Activated CD8-positive, alpha-beta memory T cell treated with anti-CD3 and anti-CD28 coated beads, Interleukin-2, amount 50 U/mL, for 24 hours (primary cell): ENCODE measurements around the gene RPRD2.

ENCODE experiments used
- DNase-seq: peaks from one replicate; pipeline ENCODE4 v3.0.0-alpha.2; 2020; ENCODE audit errors: extremely low read depth

The RPRD2 gene

DNA sequence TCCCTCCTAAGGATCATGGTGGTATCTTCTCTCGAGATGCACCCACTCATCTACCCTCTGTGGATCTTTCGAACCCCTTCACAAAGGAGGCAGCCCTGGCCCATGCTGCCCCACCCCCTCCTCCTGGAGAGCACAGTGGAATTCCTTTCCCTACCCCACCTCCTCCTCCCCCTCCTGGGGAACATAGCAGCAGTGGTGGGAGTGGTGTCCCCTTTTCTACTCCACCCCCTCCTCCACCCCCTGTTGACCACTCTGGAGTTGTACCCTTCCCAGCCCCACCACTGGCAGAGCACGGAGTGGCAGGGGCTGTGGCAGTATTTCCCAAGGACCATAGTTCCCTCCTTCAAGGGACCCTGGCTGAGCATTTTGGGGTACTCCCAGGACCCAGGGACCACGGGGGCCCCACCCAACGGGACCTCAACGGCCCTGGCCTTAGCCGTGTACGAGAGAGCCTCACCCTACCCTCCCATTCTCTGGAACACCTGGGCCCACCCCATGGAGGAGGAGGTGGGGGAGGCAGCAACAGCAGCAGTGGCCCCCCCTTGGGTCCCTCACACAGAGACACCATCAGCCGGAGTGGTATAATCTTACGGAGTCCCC is 108.8 kb downstream of the RPRD2 start:
- no peak for DNase-seq

DNA sequence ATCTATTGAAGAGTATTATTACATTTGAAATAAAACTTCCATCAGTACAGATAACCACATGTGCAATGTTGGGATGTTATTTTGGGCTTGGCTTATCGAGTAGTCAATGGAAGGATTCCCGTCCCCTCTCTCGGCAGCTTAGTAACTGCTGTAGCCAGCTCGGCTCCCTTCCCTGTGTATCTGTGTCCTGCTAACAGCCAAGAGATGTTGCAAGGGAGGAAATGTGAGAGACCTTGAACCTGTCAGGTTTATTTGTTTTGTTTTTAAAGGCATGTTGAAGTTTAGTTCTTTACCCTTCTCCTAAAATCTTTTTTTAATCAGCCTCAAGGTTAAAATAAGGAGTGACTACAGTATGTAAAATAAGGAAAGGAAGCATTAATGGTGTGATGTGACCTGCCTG is 109.7 kb downstream of the RPRD2 start:
- no peak for DNase-seq

DNA sequence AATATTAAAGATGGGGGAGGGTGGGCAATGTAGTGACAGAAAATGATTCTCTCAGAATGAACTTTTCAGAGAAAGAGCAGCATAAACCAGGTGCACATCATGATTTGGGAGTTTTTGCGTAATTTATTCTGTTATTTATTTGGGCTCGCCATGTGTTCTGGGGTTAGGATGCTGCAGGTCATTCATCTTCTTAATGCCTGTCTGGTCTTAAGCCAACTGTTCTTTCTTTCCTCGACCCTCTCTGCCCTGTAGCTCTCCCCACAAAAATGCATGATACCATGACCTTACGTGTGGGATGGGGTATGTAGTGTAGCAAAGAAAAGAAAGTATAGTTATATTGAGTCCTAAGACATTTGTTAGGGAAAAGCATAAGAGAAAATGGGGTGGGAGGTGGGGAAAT is 110.9 kb downstream of the RPRD2 start:
- no peak for DNase-seq

DNA sequence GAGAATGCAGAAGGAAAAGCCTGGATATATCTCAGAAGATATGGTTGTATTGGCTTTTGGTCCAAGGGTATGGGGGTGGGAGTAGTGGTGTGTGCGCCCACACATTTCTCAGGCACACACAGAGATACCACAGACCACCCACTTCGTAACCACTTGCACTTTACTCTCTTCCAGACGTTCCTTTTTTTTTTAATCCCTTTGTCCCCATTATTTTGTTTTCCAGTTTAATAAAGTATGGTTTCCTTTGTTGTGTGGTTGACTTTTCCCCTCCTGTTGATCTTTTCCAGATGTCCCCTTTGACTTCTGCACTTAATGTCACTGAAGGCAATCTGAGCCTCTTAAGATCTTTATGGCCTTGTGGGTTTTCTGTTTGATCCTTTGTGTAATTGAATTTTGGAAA is 112.8 kb downstream of the RPRD2 start:
- DNase-seq, result no peak

DNA sequence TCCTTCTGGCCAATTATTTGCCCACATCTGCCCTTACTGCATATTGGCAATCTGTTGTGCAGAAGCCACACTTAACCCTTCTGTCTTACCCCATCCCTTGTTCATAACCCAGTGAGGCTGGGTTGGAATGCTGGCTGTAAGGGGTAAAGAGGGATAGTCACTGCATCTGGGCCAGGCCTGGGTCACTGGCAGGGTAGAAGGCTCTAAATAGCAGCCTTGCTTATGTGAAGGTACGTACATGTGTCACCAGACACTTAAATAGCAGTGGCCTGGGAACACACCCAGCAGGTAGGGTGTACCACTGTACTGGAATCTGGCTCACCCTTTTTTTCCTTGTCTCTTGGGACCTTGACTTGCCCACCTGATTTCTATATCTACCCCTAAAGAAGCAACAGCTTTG is 113.4 kb downstream of the RPRD2 start:
- DNase-seq, result no peak

DNA sequence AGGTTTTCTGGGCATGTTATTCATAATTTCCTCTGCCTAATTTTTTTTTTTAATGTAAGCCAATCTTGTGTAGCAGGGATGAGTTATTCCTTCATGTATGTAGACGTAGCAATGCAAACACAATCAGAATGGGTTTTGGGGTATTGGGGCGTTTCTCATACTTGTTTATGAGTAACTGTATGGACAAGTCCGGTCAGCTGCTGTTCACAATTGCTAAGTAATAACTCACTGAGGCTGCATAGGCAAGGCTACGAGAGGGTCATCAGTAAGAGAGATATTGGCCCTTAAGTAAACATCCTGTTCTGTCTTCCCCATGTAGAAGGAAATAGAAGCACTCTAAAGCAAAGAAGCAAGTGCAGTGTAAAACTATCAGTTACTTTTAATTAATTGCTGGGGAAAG is 113.8 kb downstream of the RPRD2 start:
- DNase-seq, result no peak

DNA sequence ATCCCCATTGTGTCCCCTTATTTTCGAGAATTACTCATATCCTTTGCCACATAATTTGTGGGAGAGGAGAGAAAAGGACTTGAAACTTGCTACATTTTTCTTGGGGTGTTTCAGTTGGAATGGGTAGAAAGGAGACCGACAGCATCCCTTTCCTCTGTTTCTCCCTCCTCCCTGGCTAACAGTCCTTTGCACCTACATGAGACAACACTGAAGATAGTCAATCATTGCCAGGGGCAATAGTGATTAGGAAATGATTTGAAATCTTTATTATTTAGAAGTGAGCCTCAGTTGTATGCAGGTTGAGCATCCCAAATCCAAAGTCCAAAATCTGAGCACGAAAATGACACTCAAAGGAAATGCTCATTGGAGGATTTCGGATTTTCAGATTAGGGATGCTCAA is 115.4 kb downstream of the RPRD2 start:
- no peak for DNase-seq

DNA sequence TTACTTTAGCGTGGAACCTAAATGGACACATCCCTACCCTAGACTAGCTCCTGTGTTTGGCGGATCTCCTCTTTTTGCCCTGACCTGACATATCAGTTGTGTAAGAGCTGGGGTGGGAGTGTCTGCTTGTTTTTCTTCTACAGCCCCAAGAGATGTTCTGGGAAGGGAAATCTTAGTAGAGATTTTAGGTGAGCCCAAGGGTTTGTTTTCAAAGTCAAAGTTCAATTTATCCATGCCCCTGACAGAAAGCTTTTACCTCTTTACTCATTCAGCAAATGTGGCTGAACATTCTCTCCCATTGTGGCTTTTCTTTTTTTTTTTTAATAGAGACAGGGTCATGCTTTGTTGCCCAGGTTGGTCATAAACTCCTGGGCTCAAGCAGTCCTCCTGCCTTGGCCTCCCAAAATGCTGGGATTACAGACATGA is 116.0 kb downstream of the RPRD2 start:
- no peak for DNase-seq

DNA sequence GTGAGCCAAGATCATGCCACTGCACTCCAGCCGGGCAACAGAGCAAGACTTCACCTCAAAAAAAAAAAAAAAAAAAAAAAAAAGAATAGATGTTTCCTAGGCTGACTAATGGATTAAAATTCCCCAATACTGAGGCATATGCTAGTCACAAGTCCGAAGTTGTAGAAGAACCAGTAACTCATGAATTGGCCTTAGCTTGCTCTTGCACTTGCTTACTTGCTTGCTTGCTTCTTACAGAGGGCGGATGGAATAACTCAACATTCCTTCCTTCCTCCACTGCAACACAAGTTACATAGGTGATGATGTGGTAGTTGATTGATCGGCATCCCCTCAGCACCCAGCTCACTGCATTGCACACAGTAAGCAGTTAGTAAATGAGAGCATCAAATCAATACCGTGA is 120.5 kb downstream of the RPRD2 start:
- no peak for DNase-seq

DNA sequence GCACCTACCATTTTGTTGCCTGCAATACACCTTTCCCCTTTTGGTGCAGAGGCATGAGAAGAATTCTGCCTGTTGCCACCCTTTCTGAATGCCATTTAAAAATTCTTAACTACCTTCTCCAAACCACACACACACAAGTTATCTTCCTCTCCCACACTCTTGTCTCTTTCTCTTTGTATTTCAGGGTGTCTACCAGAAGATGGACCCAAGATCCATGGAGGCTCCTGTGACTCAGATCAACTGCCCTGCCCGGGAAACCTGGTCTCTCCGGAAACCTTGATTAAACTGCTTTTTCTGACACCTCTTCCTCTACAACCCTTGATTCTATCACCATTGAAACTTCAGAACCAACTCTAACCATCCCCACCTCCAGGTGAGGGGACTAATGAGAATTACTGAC is 120.9 kb downstream of the RPRD2 start:
- DNase-seq, result no peak

DNA sequence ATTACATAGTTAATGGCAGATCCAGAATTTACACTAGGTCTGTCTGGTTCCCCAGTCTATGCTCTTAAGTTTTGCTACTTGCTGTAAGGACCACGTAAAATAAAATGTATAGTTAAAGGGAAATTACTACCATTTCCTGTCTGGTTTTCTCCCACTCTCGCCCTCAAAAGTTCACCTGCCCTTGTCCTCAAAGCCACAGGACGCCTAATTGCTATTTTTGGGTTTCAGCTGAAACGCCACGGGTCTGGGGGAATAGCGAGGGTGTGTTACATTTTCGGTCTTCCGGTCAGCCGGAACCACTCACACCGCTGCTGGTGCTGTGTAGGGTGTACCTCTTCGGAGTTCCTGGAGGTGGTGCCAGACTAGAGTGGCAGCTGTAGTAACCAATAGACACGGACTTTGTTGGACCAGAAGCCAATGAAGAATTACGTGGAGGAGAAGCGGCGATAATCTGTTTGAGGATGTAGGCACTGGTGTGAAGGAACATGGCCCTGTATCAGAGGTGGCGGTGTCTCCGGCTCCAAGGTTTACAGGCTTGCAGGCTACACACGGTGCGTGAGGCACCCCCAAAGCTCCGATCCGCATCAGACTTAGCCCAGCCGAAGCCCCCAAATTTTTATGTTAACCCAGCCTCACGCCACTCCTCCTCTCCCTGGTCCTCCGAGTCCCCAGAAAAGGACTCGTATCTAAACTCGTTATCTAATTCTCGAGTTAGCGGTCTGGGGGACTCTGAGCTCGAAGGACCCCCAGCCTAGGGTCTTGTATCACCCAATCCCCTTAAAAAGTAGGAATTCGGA is 123.2 kb downstream of the RPRD2 start, which contains the start of gene TARS2:
TARS2 (plus strand) TSS at position 454 of the 797 bp plus-strand sequence; CDS start at position 486, 32 bp downstream.
- peak; percentile 92 for DNase-seq

DNA sequence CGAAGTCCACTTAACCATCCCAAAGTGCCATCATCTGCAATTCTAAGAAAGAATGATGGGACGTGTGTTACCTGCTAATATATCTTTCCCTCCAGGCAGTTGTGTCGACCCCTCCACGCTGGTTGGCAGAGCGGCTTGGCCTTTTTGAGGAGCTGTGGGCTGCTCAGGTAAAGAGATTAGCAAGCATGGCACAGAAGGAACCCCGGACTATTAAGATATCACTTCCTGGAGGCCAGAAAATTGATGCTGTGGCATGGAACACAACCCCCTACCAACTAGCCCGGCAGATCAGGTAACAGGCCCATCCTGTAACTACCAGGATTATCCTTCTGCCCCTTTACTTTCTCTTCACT is 123.8 kb downstream of the RPRD2 start:
- no peak for DNase-seq

DNA sequence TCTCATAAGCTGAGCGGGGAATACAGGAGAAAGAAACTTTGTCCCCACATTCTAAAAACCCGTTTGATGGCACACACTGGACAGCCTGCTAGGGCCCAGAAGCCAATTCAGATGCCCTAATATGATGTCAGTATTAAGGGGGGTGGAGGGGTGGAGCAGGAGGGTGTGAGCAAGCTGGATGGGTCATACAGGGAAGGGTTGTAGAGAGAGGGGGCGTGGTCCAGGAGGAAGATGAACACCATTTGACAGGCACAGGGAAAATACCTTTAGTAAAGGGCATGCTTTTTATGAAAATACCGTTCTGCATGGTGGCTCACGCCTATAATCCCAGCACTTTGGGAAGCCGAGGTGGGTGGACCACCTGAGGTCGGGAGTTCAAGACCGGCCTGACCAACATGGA is 129.2 kb downstream of the RPRD2 start:
- no peak for DNase-seq

DNA sequence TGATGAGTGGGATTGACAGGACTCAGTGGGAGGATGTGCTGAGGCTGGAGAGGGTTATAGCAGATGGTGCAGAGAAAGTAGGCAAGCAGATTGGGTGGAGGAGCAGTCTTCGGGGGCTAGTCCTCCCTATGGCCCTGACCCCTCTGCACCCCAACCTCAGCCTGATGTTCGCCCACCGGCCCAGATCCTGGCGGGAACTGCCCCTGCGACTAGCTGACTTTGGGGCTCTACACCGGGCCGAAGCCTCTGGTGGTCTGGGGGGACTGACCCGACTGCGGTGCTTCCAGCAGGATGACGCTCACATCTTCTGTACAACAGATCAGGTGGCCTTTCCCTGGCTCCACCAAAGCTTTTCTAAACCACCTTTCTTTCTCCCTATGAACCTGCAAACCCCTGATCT is 134.4 kb downstream of the RPRD2 start:
- DNase-seq, result no peak

DNA sequence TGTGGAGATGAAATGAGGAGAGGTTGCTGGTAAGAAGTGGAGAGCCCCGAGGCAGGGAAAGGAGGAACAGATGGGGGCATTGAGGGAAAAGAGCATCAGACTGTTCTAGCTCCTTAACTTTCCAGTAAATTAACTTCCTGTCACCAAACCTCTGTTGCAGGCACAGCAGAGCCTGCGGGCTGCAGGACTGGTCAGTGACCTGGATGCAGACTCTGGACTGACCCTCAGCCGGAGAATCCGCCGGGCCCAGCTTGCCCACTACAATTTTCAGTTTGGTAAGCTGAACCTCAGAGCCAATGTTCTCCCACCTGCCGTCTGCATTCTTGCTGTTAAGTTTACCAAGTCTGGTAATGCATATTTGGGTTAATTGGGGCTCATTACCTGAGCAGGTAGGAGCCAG is 141.5 kb downstream of the RPRD2 start:
- DNase-seq, result no peak

DNA sequence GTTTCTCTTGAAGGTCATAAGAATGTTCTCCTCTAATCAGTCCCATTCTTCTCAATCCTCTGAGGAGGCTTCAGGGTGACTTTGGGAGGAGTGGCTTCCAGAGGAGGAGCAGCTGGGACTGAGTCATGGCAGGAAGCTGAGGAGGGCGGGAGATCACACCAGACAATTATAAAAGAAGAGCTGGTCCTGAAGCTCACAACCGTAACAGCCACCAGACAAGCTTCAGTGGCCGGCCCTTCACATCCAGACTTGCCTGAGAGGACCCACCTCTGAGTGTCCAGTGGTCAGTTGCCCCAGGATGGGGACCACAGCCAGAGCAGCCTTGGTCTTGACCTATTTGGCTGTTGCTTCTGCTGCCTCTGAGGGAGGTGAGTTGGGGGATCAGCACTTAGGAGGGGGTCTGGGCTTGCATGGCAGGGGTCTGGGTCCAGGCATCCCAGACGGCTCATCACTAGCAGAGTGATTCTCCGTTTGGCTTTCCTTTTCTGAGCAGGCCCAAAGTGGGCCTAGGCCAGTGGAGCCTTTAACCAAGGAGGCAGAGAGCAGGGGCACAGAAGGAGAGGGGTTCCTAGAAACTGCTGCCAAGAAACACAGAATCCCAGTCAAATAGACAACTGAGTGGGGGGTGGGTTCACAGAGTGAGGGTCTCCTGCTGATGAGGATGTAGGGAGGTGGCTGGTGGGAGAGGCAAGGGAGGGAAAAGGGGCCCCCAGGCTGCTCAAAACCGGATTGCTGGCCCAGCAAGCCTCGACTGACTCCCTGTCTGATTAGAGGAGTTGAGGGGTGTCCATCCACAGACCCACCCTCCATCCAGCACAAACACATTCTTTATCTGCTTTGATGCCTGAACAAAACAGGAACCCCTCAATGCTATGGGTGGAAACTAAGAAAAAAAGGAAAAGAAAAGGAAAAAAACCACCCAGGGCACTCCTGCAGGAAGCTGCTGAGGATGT is 144.2 kb downstream of the RPRD2 start, which contains the start of gene ECM1:
ECM1 (plus strand) TSS at position 198 of the 953 bp plus-strand sequence; CDS start at position 299, 101 bp downstream.
- DNase-seq, result no peak

DNA sequence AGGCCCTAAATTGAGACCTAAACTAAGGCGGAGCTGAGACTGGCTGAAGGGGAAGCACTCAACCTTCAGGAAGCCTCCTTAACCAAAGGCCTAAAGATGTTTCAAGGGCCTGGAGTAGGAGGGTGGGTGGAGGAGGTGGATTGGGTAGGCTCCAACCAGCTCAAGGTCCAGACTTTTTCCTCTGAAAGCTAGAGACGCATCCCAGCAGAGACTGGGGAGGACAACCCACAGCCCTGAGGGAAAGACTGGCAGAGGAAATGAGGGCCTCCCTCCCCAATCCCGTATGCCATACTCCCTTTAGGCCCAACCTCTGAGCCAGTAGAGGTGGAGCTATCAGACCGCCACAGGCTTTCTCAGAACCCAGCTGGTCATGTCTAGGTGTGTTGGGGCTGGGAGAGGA is 145.0 kb downstream of the RPRD2 start:
- no peak for DNase-seq

DNA sequence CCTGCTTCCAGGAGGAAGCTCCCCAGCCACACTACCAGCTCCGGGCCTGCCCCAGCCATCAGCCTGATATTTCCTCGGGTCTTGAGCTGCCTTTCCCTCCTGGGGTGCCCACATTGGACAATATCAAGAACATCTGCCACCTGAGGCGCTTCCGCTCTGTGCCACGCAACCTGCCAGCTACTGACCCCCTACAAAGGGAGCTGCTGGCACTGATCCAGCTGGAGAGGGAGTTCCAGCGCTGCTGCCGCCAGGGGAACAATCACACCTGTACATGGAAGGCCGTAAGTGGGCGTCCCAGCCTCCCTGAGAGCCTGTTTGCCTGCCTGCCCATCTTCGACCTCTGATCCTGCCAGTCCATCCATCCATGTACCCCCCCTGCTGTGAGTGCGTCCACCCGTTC is 147.6 kb downstream of the RPRD2 start:
- DNase-seq, result no peak

DNA sequence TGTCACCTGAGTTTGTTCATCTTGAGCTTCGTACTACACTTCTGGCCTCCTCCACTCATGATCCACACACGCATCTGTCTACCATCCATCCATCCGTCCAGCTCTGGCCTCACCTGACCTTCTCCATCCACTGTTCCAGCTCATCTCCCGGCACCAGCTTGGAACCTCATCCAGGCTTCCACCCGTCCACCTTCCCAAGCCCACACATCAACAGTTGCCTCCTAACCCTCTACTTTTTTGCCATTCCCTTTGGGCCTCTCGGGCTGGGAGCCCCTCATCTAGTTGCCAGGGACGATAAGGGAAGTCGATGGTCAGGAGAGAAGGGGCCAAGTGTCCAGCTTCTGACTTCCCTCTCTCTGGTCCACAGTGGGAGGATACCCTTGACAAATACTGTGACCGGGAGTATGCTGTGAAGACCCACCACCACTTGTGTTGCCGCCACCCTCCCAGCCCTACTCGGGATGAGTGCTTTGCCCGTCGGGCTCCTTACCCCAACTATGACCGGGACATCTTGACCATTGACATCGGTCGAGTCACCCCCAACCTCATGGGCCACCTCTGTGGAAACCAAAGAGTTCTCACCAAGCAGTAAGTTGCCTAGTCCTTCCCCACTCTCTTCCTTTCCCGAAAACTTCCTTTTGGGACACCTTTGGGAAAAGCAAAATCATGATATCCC is 148.2 kb downstream of the RPRD2 start:
- DNase-seq, result no peak

DNA sequence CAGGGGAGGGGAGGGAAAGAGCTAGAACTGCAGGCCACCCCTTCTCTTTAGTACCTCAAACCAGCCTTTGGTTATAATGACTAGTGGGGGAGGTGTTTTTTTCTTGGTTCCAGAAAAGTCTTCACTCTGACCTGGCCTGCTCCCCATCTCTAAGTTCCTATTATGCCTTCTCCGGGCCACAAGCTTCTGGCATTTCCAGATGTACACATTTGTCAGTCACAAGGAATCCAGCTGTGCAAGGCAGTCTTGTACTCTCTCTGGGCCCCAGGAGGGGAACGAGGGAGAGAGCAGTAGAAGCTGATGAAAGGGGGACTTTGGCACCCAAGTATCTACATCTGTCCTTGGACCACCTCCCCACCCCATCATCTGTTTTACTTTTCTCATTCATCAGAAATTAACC is 148.9 kb downstream of the RPRD2 start:
- DNase-seq, result no peak

DNA sequence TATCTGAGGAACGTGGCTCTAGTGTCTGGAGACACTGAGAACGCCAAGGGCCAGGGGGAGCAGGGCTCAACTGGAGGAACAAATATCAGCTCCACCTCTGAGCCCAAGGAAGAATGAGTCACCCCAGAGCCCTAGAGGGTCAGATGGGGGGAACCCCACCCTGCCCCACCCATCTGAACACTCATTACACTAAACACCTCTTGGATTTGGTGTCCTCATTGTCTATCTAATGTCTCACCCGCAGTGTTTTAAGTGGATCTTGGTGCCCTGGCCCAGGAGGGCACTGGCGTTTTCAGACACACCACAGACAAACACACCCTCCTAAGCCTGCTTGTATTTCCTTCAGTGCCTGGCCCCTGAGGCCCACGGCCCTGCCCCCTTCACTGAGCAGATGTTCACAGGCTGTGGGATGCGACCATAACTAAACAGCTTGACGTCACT is 149.4 kb downstream of the RPRD2 start:
- DNase-seq, result no peak

DNA sequence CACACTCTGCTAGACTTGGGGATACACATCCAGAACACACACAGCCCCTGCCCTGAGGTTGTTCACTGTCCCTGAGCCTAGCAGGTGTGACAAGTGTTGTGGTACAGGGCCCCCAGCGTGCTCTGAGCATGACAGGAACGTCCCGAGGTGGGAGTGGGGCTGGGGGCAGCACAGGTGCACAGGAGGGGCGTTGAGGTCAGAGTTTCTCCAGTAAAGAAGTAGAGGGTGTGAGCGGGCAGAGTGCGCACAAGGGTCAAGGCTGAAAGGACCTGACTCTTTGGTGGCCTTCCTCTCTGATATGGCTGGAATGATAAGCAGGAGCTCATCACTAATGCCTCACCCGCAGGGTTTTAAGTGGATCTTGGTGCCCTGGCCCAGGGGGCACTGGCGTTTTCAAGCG is 150.3 kb downstream of the RPRD2 start:
- no peak for DNase-seq
